Activated CD8-positive, alpha-beta T cell treated with anti-CD3 and anti-CD28 coated beads for 36 hours (primary cell): ENCODE results near the gene ABHD2. TPM values are rescaled to one million over a fixed set of nuclear protein-coding genes. Genes with fewer than 3 reads are reported as not detected.
A peak's percentile ranks its signal among the peaks of the same experiment; 100 is the strongest.
"Not testable (repeated sequence)": the region's sequence is repeated elsewhere in the genome, so short reads cannot be mapped to it uniquely, and the experiment has no call there.

Experiments used
- ATAC-seq: fragments of 200-7000 bp; cut with Tn5 transposase; one replicate; pipeline ENCODE4 v1.10.0; 2021; ENCODE audit warnings: mild to moderate bottlenecking, moderate library complexity
- CTCF ChIA-PET: fragments of 350-600 bp; sonication (Branson Sonifier 250); formaldehyde crosslinking; loops from one replicate; lab custom pipeline; 2021; ENCODE audit warnings: antibody characterized with exemption; lab: Charles Lee
- POLR2A ChIA-PET: fragments of 350-600 bp; sonication (Branson Sonifier 250); formaldehyde crosslinking; loops from one replicate; lab custom pipeline; 2021; ENCODE audit warnings: antibody characterized with exemption; lab: Charles Lee
- DNase-seq: peaks from one replicate; pipeline ENCODE4 v3.0.0-alpha.2; 2020
- H3K27ac Mint-ChIP-seq: one replicate; pipeline ENCODE4 v1.8.0; 2021; ENCODE audit warnings: mild to moderate bottlenecking, mixed read lengths
- H3K27me3 Mint-ChIP-seq: one replicate; pipeline ENCODE4 v1.8.0; 2021; ENCODE audit warnings: mixed read lengths
- H3K36me3 Mint-ChIP-seq: one replicate; pipeline ENCODE4 v1.8.0; 2021; ENCODE audit warnings: low read depth, mixed read lengths
- H3K4me1 Mint-ChIP-seq: one replicate; pipeline ENCODE4 v1.8.0; 2021; ENCODE audit warnings: low read depth, mixed read lengths
- H3K4me3 Mint-ChIP-seq: one replicate; pipeline ENCODE4 v1.8.0; 2021; ENCODE audit warnings: mild to moderate bottlenecking, moderate library complexity, mixed read lengths
- H3K9me3 Mint-ChIP-seq: one replicate; pipeline ENCODE4 v1.8.0; 2021; ENCODE audit warnings: mixed read lengths
- CTCF ChIP-seq: fragments of 200-600 bp; IDR thresholded peaks from one replicate; pipeline ENCODE4 v1.8.0; 2022; ENCODE audit warnings: antibody characterized with exemption, mild to moderate bottlenecking
- intact Hi-C: fragments of 100-400 bp; cut with micrococcal nuclease; formaldehyde crosslinking; loops from one replicate; pipeline ENCODE4 v1.10.0; 2022
- total RNA-seq, 2 experiments: library from RNA; stranded (reverse); gene quantifications; one replicate each; pipeline ENCODE4 v1.2.3, GENCODE V29; 2021

ABHD2 gene
- total RNA-seq, 2 experiments from 2014 or later = 36.8 to 38.9 TPM

- no peaks in the 10 kb centered on the region for H3K36me3 Mint-ChIP-seq
- no peak for TF ChIP-seq CTCF
- peaks cover 15% of the 10 kb centered on the region for H3K27me3 Mint-ChIP-seq
- ChIA-PET CTCF (no interaction called here), POLR2A (no interaction called here)
- no peak overlapping the region for H3K4me3 Mint-ChIP-seq
- ATAC-seq (no peak), DNase-seq (no peak)
- H3K4me1 Mint-ChIP-seq = peaks cover 5% of the 10 kb centered on the region
- intact Hi-C loops = no loop called here
- no peak overlapping the region for H3K27ac Mint-ChIP-seq
- H3K9me3 Mint-ChIP-seq = no peaks in the 10 kb centered on the region
Measured at GRCh38 chr15:89231832-89232231, 143.6 kb downstream of the ABHD2 start.

GRCh38 chr15:89239883-89240810, 151.9 kb downstream of the ABHD2 start:
- DNase-seq, H3K4me3 Mint-ChIP-seq, H3K27ac Mint-ChIP-seq, H3K27me3 Mint-ChIP-seq, ATAC-seq, H3K36me3 Mint-ChIP-seq, intact Hi-C loops, H3K4me1 Mint-ChIP-seq, H3K9me3 Mint-ChIP-seq: not testable (repeated sequence)
- ChIA-PET CTCF (interaction anchor here (3.1 kb wide), 1 partner anchor 33 kb away, joined by 17 read pairs; no protein-coding TSS in a partner anchor), POLR2A (interaction anchor here (0.6 kb wide), 1 partner anchor 747 kb away, joined by 3 read pairs; no protein-coding TSS in a partner anchor)

GRCh38 chr15:89243046-89243690, 154.9 kb downstream of the ABHD2 start:
- Mint-ChIP-seq H3K4me3 (peak overlapping the region; percentile 96), H3K4me1 (peaks cover 29% of the 10 kb centered on the region), H3K9me3 (no peaks in the 10 kb centered on the region), H3K27ac (peak overlapping the region; percentile 93), H3K36me3 (peaks cover 32% of the 10 kb centered on the region), H3K27me3 (no peaks in the 10 kb centered on the region)
- intact Hi-C loops = no loop called here
- CTCF ChIA-PET = interaction anchor here (1.2 to 4.7 kb wide), 9 partner anchors 10 to 115 kb away, joined by 3 to 82 read pairs (median 7); partner anchors contain the start of gene POLG
- no peak for ATAC-seq
- POLR2A ChIA-PET = interaction anchor here (1.1 to 2.1 kb wide), 4 partner anchors 36 to 115 kb away, joined by 3 to 9 read pairs (median 4); no protein-coding TSS in a partner anchor
- TF ChIP-seq CTCF = no peak
- no peak for DNase-seq

GRCh38 chr15:89243691-89244573, 155.7 kb downstream of the ABHD2 start, which contains the start of gene FANCI:
Gene FANCI (plus strand): TSS chr15:89243979. CDS start chr15:89247648, 3,669 bp downstream.
- H3K4me3 Mint-ChIP-seq = peak within 1 kb of the TSS; percentile 96
- no peak for TF ChIP-seq CTCF
- H3K4me1 Mint-ChIP-seq = peaks cover 31% of the 10 kb centered on the region
- intact Hi-C loops = loop anchor here (2.0 kb wide), 1 partner anchor 37 kb away; no protein-coding TSS in a partner anchor
- peak within 1 kb of the TSS; percentile 93 for H3K27ac Mint-ChIP-seq
- peak; percentile 96 for ATAC-seq
- no peaks in the 10 kb centered on the region for H3K9me3 Mint-ChIP-seq
- POLR2A ChIA-PET = interaction anchor here (1.0 to 2.1 kb wide), 7 partner anchors 9 to 89 kb away, joined by 3 to 9 read pairs (median 5); no protein-coding TSS in a partner anchor
- H3K36me3 Mint-ChIP-seq = peaks cover 40% of the 10 kb centered on the region
- DNase-seq = peak; percentile 99
- H3K27me3 Mint-ChIP-seq = no peaks in the 10 kb centered on the region
- CTCF ChIA-PET = interaction anchor here (0.7 to 4.7 kb wide), 15 partner anchors 9 to 115 kb away, joined by 3 to 82 read pairs (median 4); partner anchors contain the start of gene POLG
